ENCODE data around the gene ZFPM1.

Gene ZFPM1

DNA sequence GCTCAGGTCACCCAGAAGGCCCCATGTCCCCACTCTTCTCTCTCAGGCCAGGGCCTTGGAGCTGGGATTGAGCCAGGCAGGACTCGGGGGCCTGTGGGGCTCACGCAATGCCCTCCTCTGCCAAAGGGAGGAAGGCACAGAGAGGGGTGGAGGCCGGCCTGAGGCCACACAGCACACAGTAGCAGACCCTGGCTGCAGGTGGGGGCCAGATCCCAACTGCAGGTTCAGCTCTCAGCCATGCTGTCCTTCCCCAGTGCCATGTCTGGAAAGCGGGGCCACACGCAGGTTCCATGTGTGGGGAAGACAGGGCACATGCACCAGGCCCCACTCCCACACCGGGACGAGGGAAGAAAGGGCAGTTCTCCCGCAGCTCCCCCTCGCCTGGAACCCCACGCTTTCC lies 33.3 kb upstream of the ZFPM1 start:
- no peak overlapping the region for H4K12ac ChIP-seq (ENCODE audit: low read depth, low read length)
- no peak overlapping the region for H3K23ac ChIP-seq (ENCODE audit: low read length)
- no peak overlapping the region for H3K4me3 ChIP-seq (ENCODE audit: low read depth, low read length)
- no peak overlapping the region for H3K18ac ChIP-seq (ENCODE audit: low read length)
- H3K9ac ChIP-seq (ENCODE audit: low read length), result no peak overlapping the region
- no peaks in the 10 kb centered on the region for H3K36me3 ChIP-seq (ENCODE audit: control insufficient read depth in 1 of 2, insufficient read depth in 2 of 2, low read length in 2 of 2)
- no peaks in the 10 kb centered on the region for H3K4me1 ChIP-seq (ENCODE audit: control insufficient read depth in 1 of 2, insufficient read depth in 2 of 2, low read length in 2 of 2)
- H4K91ac ChIP-seq (ENCODE audit: low read depth, low read length), result no peak overlapping the region
- H2AFZ ChIP-seq (ENCODE audit: insufficient read depth, low read length, poor library complexity), result no peak overlapping the region
- no peak overlapping the region for H3K27ac ChIP-seq (ENCODE audit: low read depth, low read length)
- H3K4me2 ChIP-seq (ENCODE audit: low read length), result no peak overlapping the region
- no CpG with 5 or more reads among the region's 10 CpGs for WGBS (ENCODE audit: extremely low coverage, insufficient coverage, insufficient read length)
- H2AK5ac ChIP-seq (ENCODE audit: low read length), result no peak overlapping the region
- DNase-seq, result no peak
- no peaks in the 10 kb centered on the region for H3K9me3 ChIP-seq (ENCODE audit: insufficient read depth, low read depth, low read length)
- no peak overlapping the region for H3K4ac ChIP-seq (ENCODE audit: low read depth, low read length)
- no peak overlapping the region for H2BK5ac ChIP-seq (ENCODE audit: low read depth, low read length, poor library complexity)
- no peak overlapping the region for H3K14ac ChIP-seq (ENCODE audit: low read length)
- no peak overlapping the region for H4K8ac ChIP-seq (ENCODE audit: low read depth, low read length)
- H3K79me2 ChIP-seq (ENCODE audit: control insufficient read depth, insufficient read depth, low read length, poor library complexity), result no peaks in the 10 kb centered on the region
- no peak overlapping the region for H2BK12ac ChIP-seq (ENCODE audit: low read length)
- no peaks in the 10 kb centered on the region for H3K79me1 ChIP-seq (ENCODE audit: low read length)
- no peaks in the 10 kb centered on the region for H3K27me3 ChIP-seq (ENCODE audit: insufficient read depth, low read length)
- no peak overlapping the region for H2BK120ac ChIP-seq (ENCODE audit: insufficient read depth, low read length, poor library complexity)

DNA sequence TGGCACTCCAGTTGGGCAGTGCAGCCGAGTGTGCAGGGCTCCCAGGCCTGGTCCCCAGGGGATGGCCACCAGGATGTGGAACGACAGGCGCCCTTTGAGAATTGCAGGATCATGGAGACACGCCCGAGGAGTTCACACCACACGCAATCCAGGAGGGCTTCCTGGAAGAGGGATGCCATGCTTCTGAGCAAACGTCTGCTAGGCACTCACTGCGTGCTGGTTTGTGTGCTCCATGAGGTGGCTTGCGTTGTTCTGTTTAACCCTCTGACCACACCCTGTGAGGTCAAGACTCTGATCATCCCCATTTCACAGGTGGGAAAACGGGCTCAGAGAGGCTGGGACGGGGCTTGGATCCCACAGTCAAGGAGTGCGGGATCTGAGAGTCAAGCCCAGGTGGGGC lies 32.6 kb upstream of the ZFPM1 start:
- Histone ChIP-seq H3K4me2 (ENCODE audit: low read length) (no peak overlapping the region), H2BK5ac (ENCODE audit: low read depth, low read length, poor library complexity) (no peak overlapping the region), H4K91ac (ENCODE audit: low read depth, low read length) (no peak overlapping the region), H3K18ac (ENCODE audit: low read length) (no peak overlapping the region), H3K27me3 (ENCODE audit: insufficient read depth, low read length) (no peaks in the 10 kb centered on the region), H3K79me2 (ENCODE audit: control insufficient read depth, insufficient read depth, low read length, poor library complexity) (no peaks in the 10 kb centered on the region), H3K36me3 (ENCODE audit: control insufficient read depth in 1 of 2, insufficient read depth in 2 of 2, low read length in 2 of 2) (no peaks in the 10 kb centered on the region), H3K4me3 (ENCODE audit: low read depth, low read length) (no peak overlapping the region), H3K23ac (ENCODE audit: low read length) (no peak overlapping the region), H3K4ac (ENCODE audit: low read depth, low read length) (no peak overlapping the region), H3K9ac (ENCODE audit: low read length) (no peak overlapping the region), H4K8ac (ENCODE audit: low read depth, low read length) (no peak overlapping the region), H2BK12ac (ENCODE audit: low read length) (no peak overlapping the region), H3K14ac (ENCODE audit: low read length) (no peak overlapping the region), H2AFZ (ENCODE audit: insufficient read depth, low read length, poor library complexity) (no peak overlapping the region), H3K79me1 (ENCODE audit: low read length) (no peaks in the 10 kb centered on the region), H3K4me1 (ENCODE audit: control insufficient read depth in 1 of 2, insufficient read depth in 2 of 2, low read length in 2 of 2) (no peaks in the 10 kb centered on the region), H3K9me3 (ENCODE audit: insufficient read depth, low read depth, low read length) (no peaks in the 10 kb centered on the region), H2BK120ac (ENCODE audit: insufficient read depth, low read length, poor library complexity) (no peak overlapping the region), H3K27ac (ENCODE audit: low read depth, low read length) (no peak overlapping the region), H2AK5ac (ENCODE audit: low read length) (no peak overlapping the region), H4K12ac (ENCODE audit: low read depth, low read length) (no peak overlapping the region)
- no peak for DNase-seq
- no CpG with 5 or more reads among the region's 12 CpGs for WGBS (ENCODE audit: extremely low coverage, insufficient coverage, insufficient read length)

DNA sequence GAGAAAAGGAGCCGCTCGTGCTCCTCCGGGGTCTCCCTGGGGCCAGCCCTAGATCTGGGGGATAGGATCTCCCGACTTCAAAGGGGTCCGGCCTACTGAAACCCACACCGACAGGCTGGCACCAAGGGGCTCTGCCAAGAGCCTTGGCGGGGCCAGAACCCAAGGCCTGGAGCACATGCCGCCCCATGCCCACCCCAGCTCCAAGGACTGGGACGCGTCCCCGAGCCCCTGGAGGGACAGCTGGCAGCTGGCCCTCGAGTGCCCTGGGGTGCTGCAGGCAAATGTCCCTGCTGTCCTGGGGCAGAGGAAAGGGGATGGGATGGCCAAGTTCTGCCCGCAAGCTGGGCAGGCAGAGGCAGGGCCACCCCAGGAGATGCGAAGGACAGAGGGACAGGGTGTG lies 31.8 kb upstream of the ZFPM1 start:
- Histone ChIP-seq H3K79me2 (ENCODE audit: control insufficient read depth, insufficient read depth, low read length, poor library complexity) (no peaks in the 10 kb centered on the region), H3K23ac (ENCODE audit: low read length) (no peak overlapping the region), H2AK5ac (ENCODE audit: low read length) (no peak overlapping the region), H3K4me2 (ENCODE audit: low read length) (no peak overlapping the region), H2BK5ac (ENCODE audit: low read depth, low read length, poor library complexity) (no peak overlapping the region), H3K36me3 (ENCODE audit: control insufficient read depth in 1 of 2, insufficient read depth in 2 of 2, low read length in 2 of 2) (no peaks in the 10 kb centered on the region), H3K79me1 (ENCODE audit: low read length) (no peaks in the 10 kb centered on the region), H4K91ac (ENCODE audit: low read depth, low read length) (no peak overlapping the region), H4K12ac (ENCODE audit: low read depth, low read length) (no peak overlapping the region), H3K18ac (ENCODE audit: low read length) (no peak overlapping the region), H4K8ac (ENCODE audit: low read depth, low read length) (no peak overlapping the region), H2BK12ac (ENCODE audit: low read length) (no peak overlapping the region), H3K14ac (ENCODE audit: low read length) (no peak overlapping the region), H3K4me1 (ENCODE audit: control insufficient read depth in 1 of 2, insufficient read depth in 2 of 2, low read length in 2 of 2) (no peaks in the 10 kb centered on the region), H3K27ac (ENCODE audit: low read depth, low read length) (no peak overlapping the region), H3K9ac (ENCODE audit: low read length) (no peak overlapping the region), H2BK120ac (ENCODE audit: insufficient read depth, low read length, poor library complexity) (no peak overlapping the region), H2AFZ (ENCODE audit: insufficient read depth, low read length, poor library complexity) (no peak overlapping the region), H3K9me3 (ENCODE audit: insufficient read depth, low read depth, low read length) (no peaks in the 10 kb centered on the region), H3K4ac (ENCODE audit: low read depth, low read length) (no peak overlapping the region), H3K4me3 (ENCODE audit: low read depth, low read length) (no peak overlapping the region), H3K27me3 (ENCODE audit: insufficient read depth, low read length) (no peaks in the 10 kb centered on the region)
- WGBS (ENCODE audit: extremely low coverage, insufficient coverage, insufficient read length), result no CpG with 5 or more reads among the region's 14 CpGs
- DNase-seq, result no peak

DNA sequence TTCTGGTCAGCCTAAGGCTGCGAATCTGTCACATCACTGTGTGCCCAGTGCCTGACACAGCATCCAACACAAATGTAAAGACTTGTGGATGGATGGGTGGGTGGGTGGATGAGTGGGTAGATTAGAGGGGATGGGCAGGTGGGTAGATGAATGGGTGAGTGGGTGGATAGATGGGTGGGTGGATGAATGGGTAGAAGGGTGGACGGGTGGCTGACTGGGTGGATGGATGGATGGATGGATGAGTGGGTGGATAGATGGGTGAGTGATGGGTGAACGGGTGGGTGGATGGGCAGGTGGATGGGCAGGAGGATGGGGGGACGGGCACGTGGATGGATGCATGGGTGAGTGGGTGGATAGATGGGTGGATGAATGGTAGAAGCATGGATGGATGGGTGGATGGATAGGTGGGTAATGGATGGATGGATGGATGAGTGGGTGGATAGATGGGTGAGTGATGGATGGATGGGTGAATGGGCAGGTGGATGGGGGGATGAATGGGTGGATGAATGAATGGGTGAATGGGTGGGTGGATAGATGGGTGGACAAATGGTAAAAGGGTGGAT lies 31.1 kb upstream of the ZFPM1 start:
- H3K4me2 ChIP-seq (ENCODE audit: low read length), result no peak overlapping the region
- no peak overlapping the region for H3K14ac ChIP-seq (ENCODE audit: low read length)
- H3K9ac ChIP-seq (ENCODE audit: low read length), result no peak overlapping the region
- H3K9me3 ChIP-seq (ENCODE audit: insufficient read depth, low read depth, low read length), result no peaks in the 10 kb centered on the region
- no peak overlapping the region for H3K4ac ChIP-seq (ENCODE audit: low read depth, low read length)
- no peak overlapping the region for H4K91ac ChIP-seq (ENCODE audit: low read depth, low read length)
- H3K36me3 ChIP-seq (ENCODE audit: control insufficient read depth in 1 of 2, insufficient read depth in 2 of 2, low read length in 2 of 2), result no peaks in the 10 kb centered on the region
- H3K79me2 ChIP-seq (ENCODE audit: control insufficient read depth, insufficient read depth, low read length, poor library complexity), result no peaks in the 10 kb centered on the region
- H4K8ac ChIP-seq (ENCODE audit: low read depth, low read length), result no peak overlapping the region
- no peak overlapping the region for H4K12ac ChIP-seq (ENCODE audit: low read depth, low read length)
- no peak overlapping the region for H2BK5ac ChIP-seq (ENCODE audit: low read depth, low read length, poor library complexity)
- no peak overlapping the region for H3K27ac ChIP-seq (ENCODE audit: low read depth, low read length)
- H2BK12ac ChIP-seq (ENCODE audit: low read length), result no peak overlapping the region
- no peak overlapping the region for H2BK120ac ChIP-seq (ENCODE audit: insufficient read depth, low read length, poor library complexity)
- no peaks in the 10 kb centered on the region for H3K27me3 ChIP-seq (ENCODE audit: insufficient read depth, low read length)
- no peak overlapping the region for H3K18ac ChIP-seq (ENCODE audit: low read length)
- H2AFZ ChIP-seq (ENCODE audit: insufficient read depth, low read length, poor library complexity), result no peak overlapping the region
- WGBS (ENCODE audit: extremely low coverage, insufficient coverage, insufficient read length), result no CpG with 5 or more reads among the region's 5 CpGs
- no peak overlapping the region for H3K23ac ChIP-seq (ENCODE audit: low read length)
- H3K4me3 ChIP-seq (ENCODE audit: low read depth, low read length), result no peak overlapping the region
- H3K79me1 ChIP-seq (ENCODE audit: low read length), result no peaks in the 10 kb centered on the region
- no peak overlapping the region for H2AK5ac ChIP-seq (ENCODE audit: low read length)
- no peak for DNase-seq
- no peaks in the 10 kb centered on the region for H3K4me1 ChIP-seq (ENCODE audit: control insufficient read depth in 1 of 2, insufficient read depth in 2 of 2, low read length in 2 of 2)

Data from trophoblast cell (in vitro differentiated cells and primary cell).